CD4-positive, alpha-beta T cell treated with Interferon alpha-2 for 1 hour (primary cell): Measurements from ENCODE around the gene COL10A1.

Experiments used
- DNase-seq, 2 donors: peaks; one replicate each; pipeline ENCODE4 v3.0.0-alpha.2; 2020 to 2022

The COL10A1 gene

DNA sequence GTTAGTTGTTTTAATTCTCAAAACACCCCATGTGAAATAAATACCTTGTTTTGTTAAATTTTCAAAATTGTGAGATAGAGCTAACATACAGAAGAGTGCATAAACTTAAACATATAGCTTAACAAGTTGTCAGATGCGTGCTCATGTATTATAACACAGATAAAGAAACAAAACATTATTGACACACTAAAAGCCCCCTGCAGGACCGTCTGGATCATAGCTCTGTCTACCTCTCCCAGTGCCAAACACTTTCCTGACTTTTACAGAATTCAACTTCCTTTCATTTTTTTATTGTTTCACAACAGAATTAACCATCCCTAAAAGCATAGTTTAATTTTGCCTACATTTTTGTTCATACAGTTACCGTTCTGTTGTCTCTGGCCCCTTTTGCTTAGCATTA is 47.4 kb downstream of the COL10A1 start:
- no peak for DNase-seq

DNA sequence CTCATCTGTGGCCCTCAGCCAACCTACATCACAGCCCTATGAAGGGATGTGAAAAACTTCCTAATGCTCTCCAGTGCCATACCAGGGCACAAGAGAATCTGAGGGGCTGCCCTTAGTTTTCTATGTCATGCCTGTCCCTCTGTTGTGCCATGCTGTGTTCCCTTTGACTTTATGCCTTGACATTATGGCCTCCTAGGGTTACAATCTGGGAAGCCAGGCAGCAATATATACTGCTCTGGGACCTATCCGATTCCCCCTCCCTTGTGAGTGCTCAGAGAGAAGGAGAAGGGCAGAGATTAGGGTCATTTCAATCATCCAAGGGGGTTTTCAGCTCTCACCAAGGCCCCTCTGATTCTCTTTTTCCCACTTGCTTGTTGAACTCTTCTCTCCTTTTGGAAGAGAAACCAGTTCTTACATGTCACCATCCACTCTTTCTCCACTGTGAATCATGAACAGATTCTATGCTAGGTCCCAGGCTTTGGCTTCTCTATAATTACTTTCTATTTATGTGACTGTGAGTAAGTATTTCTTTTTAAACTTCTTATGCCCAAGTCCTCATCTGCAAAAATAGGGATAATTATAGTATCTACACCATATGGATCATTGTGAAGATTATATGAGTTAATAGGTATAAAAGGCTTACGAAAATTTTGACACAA is 51.1 kb downstream of the COL10A1 start:
- no peak for DNase-seq

DNA sequence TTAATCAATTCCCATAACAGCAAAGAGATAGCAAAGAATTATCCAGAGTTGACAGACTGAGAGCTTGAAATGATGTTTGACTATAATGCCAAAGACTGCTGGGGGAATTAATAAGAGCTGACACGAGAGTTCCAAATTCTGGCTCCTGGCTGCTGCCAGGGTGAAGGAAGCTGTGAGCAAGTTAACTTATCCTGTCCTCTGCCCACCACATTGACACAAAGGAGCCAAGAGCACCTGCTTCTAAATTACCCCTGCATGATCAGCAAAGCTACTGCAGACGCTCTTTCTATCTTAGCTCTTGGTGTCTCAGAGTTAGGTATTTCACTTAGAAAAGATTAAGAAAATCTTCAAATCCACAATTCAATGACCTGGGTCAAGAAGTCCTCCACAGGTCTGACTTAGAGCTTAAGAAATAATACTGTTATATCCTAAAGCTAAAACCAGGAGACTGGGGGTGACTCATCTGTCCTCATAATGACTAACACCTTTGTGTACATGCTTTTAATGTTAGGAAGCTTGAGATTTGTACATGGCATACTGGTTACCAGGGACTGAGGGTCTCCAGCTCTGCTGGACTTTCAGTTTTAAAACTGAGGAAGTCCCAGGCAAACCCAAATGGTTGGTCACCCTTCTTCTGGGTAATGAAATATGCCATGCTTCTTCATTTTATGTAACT is 52.0 kb downstream of the COL10A1 start:
- no peak for DNase-seq

DNA sequence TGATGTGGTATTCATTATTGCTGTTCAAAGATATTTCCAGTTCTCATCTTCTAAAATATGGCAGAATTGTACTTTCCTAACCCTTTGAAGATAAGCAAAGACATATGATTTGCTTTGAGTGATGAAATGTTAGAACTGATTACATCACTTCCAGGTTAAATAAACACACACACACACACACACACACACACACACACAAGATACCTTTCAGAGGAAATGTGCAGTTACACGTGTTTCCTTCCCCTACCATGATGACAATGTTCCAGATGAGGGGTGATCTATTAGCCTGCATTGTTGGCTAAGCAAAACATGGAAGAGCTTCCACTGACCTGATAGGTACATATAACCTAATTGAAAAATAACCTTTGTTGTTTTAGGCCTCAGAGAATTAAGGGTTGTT is 53.6 kb downstream of the COL10A1 start:
- DNase-seq: no peak

DNA sequence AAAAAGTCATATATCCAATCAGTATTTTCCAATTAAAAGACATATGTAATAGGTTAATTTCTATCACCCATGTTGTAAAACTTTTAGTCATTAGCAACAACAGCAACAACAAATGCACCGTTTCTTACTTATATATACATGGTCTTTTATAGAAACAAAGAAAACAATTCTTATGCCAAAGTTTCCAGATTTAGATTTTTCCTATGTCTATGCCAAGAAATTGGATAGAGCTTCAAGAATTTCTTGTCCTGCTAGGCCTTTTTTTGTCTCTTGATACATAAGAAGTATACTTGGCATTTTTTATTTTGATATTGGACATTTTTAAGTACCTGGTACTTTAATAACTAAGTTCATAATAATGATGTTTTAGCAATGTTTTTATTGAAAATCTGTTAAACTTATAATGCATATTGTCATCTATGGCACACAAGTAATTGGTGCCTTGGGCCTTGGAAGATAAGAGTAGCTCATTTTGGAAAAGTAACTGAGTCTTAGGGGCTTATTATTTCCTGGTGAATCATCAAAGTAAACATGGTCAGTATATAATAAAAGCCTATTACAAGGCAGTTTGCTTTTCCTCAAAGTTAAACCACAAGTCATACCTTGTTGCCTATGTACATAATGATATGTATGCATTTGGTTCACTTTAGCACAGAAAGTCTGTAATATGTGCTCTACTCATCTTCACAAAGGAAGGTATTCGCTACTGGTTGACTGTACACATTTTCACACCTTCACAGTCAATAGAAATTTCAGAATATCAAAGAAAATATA is 55.1 kb downstream of the COL10A1 start:
- DNase-seq: no peak

DNA sequence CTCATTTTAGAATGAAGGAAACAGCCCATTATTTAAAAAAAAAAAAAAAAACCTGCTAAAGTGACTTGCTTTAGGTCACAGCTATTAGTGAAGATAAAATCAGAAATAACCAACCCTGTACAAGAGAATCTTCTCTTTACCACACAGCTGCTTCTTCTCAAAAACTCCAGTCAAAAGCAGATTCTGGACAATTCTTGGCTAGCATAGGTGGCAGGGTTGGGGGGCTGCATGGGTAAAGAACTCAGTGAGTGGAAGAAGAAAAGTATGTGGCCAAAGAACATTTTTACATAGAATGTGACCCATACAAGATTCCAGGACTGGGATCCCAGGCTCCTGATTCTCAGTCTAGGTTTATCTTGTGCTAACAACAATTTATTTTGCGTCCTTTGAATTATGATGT is 55.8 kb downstream of the COL10A1 start:
- DNase-seq: no peak
